ENCODE data around the gene SP4.
A peak's percentile ranks its signal among the peaks of the same experiment; 100 is the strongest.
"Not testable (repeated sequence)": the region's sequence is repeated elsewhere in the genome, so short reads cannot be mapped to it uniquely, and the experiment has no call there.

SP4 gene

GRCh38 chr7:21524680-21525079, 96.8 kb downstream of the SP4 start:
- DNase-seq (ENCODE audit: low read depth in 2 of 2) = no peak

GRCh38 chr7:21526007-21526406, 98.1 kb downstream of the SP4 start:
- DNase-seq (ENCODE audit: low read depth in 2 of 2) = no peak

GRCh38 chr7:21526448-21526847, 98.6 kb downstream of the SP4 start:
- DNase-seq (ENCODE audit: low read depth in 2 of 2) = no peak

- DNase-seq (ENCODE audit: low read depth in 2 of 2) = not testable (repeated sequence)
Observed at GRCh38 chr7:21532485-21532884, 104.6 kb downstream of the SP4 start.

GRCh38 chr7:21533646-21534045, 105.8 kb downstream of the SP4 start:
- DNase-seq (ENCODE audit: low read depth in 2 of 2) = not testable (repeated sequence)

- DNase-seq (ENCODE audit: low read depth in 2 of 2) = not testable (repeated sequence)
Observed at GRCh38 chr7:21536445-21537118, 108.7 kb downstream of the SP4 start.

GRCh38 chr7:21538936-21539495, 111.1 kb downstream of the SP4 start:
- no peak for DNase-seq (ENCODE audit: low read depth in 2 of 2)

- peak; percentile 7 to 12 for DNase-seq (ENCODE audit: low read depth in 2 of 2)
Observed at GRCh38 chr7:21542891-21543527, 115.1 kb downstream of the SP4 start, which contains the start of gene DNAH11. TSS of gene DNAH11 (plus strand) at chr7:21543039. CDS start at chr7:21543246, 207 bp downstream.

GRCh38 chr7:21543528-21544302, 115.8 kb downstream of the SP4 start:
- no peak for DNase-seq (ENCODE audit: low read depth in 2 of 2)

- no peak for DNase-seq (ENCODE audit: low read depth in 2 of 2)
Observed at GRCh38 chr7:21544303-21544656, 116.4 kb downstream of the SP4 start.

GRCh38 chr7:21544715-21545114, 116.8 kb downstream of the SP4 start:
- DNase-seq (ENCODE audit: low read depth in 2 of 2) = no peak

GRCh38 chr7:21547501-21547900, 119.6 kb downstream of the SP4 start:
- DNase-seq (ENCODE audit: low read depth in 2 of 2) = no peak

GRCh38 chr7:21548491-21548890, 120.6 kb downstream of the SP4 start:
- no peak for DNase-seq (ENCODE audit: low read depth in 2 of 2)

GRCh38 chr7:21550076-21550475, 122.2 kb downstream of the SP4 start:
- no peak for DNase-seq (ENCODE audit: low read depth in 2 of 2)

GRCh38 chr7:21550821-21551531, 123.1 kb downstream of the SP4 start:
- DNase-seq (ENCODE audit: low read depth in 2 of 2) = no peak

GRCh38 chr7:21562385-21562784, 134.5 kb downstream of the SP4 start:
- no peak for DNase-seq (ENCODE audit: low read depth in 2 of 2)

Data from stimulated activated CD4-positive, alpha-beta T cell treated with anti-CD3 and anti-CD28 coated beads, Interleukin-4, amount 100 ng/mL, for 48 hours (primary cell).